Mesendoderm (in vitro differentiated cells): ENCODE data around the gene C10orf90.

Experiments used
- DNase-seq: peaks from one replicate; pipeline ENCODE4 v3.0.0; 2013
- H2AK5ac ChIP-seq: 2 replicates; pipeline ENCODE4 v1.6.1; 2013; ENCODE audit warnings: low read length, inconsistent platforms
- H2BK120ac ChIP-seq: 2 replicates; pipeline ENCODE4 v1.6.1; 2013; ENCODE audit warnings: low read depth, mild to moderate bottlenecking, low read length, moderate library complexity, mixed read lengths
- H2BK15ac ChIP-seq: replicated peaks from 2 replicates; pipeline ENCODE4 v1.6.1; 2013; ENCODE audit warnings: low read depth, mild to moderate bottlenecking, moderate library complexity
- H2BK5ac ChIP-seq: 2 replicates; pipeline ENCODE4 v1.6.1; 2013; ENCODE audit warnings: low read length, inconsistent platforms
- H3K18ac ChIP-seq: 2 replicates; pipeline ENCODE4 v1.6.1; 2013; ENCODE audit warnings: mild to moderate bottlenecking, low read length, mixed read lengths
- H3K23ac ChIP-seq: one replicate; pipeline ENCODE4 v1.6.1; 2013; ENCODE audit warnings: low read length
- H3K27ac ChIP-seq: 2 replicates; pipeline ENCODE4 v1.5.1; 2013; ENCODE audit warnings: low read depth, mild to moderate bottlenecking, inconsistent platforms, low read length, moderate library complexity
- H3K27me3 ChIP-seq: 2 replicates; pipeline ENCODE4 v1.6.1; 2013; ENCODE audit warnings: low read length, control low read depth, mild to moderate bottlenecking, inconsistent platforms; ENCODE audit not compliant: insufficient read depth, poor library complexity
- H3K36me3 ChIP-seq: 2 replicates; pipeline ENCODE4 v1.6.1; 2013; ENCODE audit warnings: low read length, inconsistent platforms; ENCODE audit not compliant: control insufficient read depth, insufficient read depth
- H3K4ac ChIP-seq: one replicate; pipeline ENCODE4 v1.6.1; 2013; ENCODE audit warnings: low read depth, mild to moderate bottlenecking, low read length, moderate library complexity
- H3K4me1 ChIP-seq: 2 replicates; pipeline ENCODE4 v1.6.1; 2013; ENCODE audit warnings: low read depth, low read length, inconsistent platforms; ENCODE audit not compliant: control insufficient read depth
- H3K4me2 ChIP-seq: 2 replicates; pipeline ENCODE4 v1.6.1; 2013; ENCODE audit warnings: low read length
- H3K4me3 ChIP-seq: 2 replicates; pipeline ENCODE4 v1.5.1; 2013; ENCODE audit warnings: mild to moderate bottlenecking, low read length
- H3K56ac ChIP-seq: one replicate; pipeline ENCODE4 v1.6.1; 2013; ENCODE audit warnings: low read length
- H3K79me1 ChIP-seq: 2 replicates; pipeline ENCODE4 v1.6.1; 2013; ENCODE audit warnings: low read length, inconsistent platforms
- H3K79me2 ChIP-seq: 2 replicates; pipeline ENCODE4 v1.6.1; 2013; ENCODE audit warnings: mild to moderate bottlenecking, low read length; ENCODE audit not compliant: control insufficient read depth, insufficient read depth
- H3K9ac ChIP-seq: 2 replicates; pipeline ENCODE4 v1.6.1; 2013; ENCODE audit warnings: low read length, inconsistent platforms
- H4K5ac ChIP-seq: one replicate; pipeline ENCODE4 v1.6.1; 2013; ENCODE audit warnings: low read length
- H4K8ac ChIP-seq: one replicate; pipeline ENCODE4 v1.6.1; 2013; ENCODE audit warnings: low read depth, mild to moderate bottlenecking, control low read depth, low read length, moderate library complexity
- WGBS: extraction: QIAGEN DNeasy Blood & Tissue Kit; methylation state at CpG from one replicate; pipeline ENCODE4 v1.1.7; 2013; ENCODE audit warnings: low lambda C conversion rate, missing lambda C conversion rate; ENCODE audit not compliant: insufficient coverage; ENCODE audit errors: extremely low coverage; 5-methylcytosine and 5-hydroxymethylcytosine counted together

Gene C10orf90

DNA sequence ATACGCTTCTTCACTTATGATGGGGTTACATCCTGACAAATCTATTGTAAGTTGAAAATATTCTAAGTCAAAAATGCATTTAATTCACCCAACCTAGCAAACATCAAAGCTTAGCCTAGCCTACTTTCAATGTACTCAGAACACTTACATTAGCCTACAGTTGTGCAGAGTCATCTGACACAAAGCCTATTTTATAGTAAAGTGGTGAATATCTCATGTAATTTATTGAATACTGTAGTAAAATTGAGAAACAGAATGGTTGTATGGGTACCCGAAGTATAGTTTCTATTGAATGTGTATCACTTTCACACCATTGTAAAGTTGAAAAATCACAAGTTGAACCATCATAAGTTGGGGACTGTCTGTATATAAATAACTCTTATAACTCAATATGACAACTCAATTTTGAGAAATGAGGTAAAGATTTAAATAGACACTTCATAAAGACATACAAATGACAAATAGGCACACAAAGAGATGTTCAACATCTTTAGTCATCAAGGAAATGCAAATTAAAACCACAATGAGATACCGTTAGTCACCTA, 73.9 kb downstream of the C10orf90 start:
- WGBS: no CpG with 5 or more reads among the region's 3 CpGs
- H3K9ac ChIP-seq: no peak overlapping the region
- no peaks in the 10 kb centered on the region for H3K4me1 ChIP-seq
- no peak overlapping the region for H3K4ac ChIP-seq
- H3K36me3 ChIP-seq: no peaks in the 10 kb centered on the region
- H2BK5ac ChIP-seq: no peak overlapping the region
- H4K8ac ChIP-seq: no peak overlapping the region
- H3K56ac ChIP-seq: no peak overlapping the region
- H3K79me2 ChIP-seq: no peaks in the 10 kb centered on the region
- no peak overlapping the region for H4K5ac ChIP-seq
- H2AK5ac ChIP-seq: no peak overlapping the region
- no peak overlapping the region for H3K23ac ChIP-seq
- H2BK120ac ChIP-seq: no peak overlapping the region
- H3K79me1 ChIP-seq: no peaks in the 10 kb centered on the region
- H3K27ac ChIP-seq: no peak overlapping the region
- no peak overlapping the region for H3K4me2 ChIP-seq
- H2BK15ac ChIP-seq: no peak overlapping the region
- no peak for DNase-seq
- H3K18ac ChIP-seq: no peak overlapping the region
- no peak overlapping the region for H3K4me3 ChIP-seq
- no peaks in the 10 kb centered on the region for H3K27me3 ChIP-seq

- Histone ChIP-seq H3K4me1 (no peaks in the 10 kb centered on the region), H3K23ac (no peak overlapping the region), H3K9ac (no peak overlapping the region), H3K27me3 (no peaks in the 10 kb centered on the region), H2BK5ac (no peak overlapping the region), H3K36me3 (no peaks in the 10 kb centered on the region), H2BK120ac (no peak overlapping the region), H3K79me2 (no peaks in the 10 kb centered on the region), H3K4me3 (no peak overlapping the region), H3K79me1 (no peaks in the 10 kb centered on the region), H4K8ac (no peak overlapping the region), H3K18ac (no peak overlapping the region), H2AK5ac (no peak overlapping the region), H3K4ac (no peak overlapping the region), H2BK15ac (no peak overlapping the region), H3K56ac (no peak overlapping the region), H4K5ac (no peak overlapping the region), H3K4me2 (no peak overlapping the region), H3K27ac (no peak overlapping the region)
- DNase-seq: no peak
- WGBS: no CpG with 5 or more reads among the region's 2 CpGs
These were observed 75.3 kb downstream of the C10orf90 start for GRCh38 chr10:126595160-126595559.

DNA sequence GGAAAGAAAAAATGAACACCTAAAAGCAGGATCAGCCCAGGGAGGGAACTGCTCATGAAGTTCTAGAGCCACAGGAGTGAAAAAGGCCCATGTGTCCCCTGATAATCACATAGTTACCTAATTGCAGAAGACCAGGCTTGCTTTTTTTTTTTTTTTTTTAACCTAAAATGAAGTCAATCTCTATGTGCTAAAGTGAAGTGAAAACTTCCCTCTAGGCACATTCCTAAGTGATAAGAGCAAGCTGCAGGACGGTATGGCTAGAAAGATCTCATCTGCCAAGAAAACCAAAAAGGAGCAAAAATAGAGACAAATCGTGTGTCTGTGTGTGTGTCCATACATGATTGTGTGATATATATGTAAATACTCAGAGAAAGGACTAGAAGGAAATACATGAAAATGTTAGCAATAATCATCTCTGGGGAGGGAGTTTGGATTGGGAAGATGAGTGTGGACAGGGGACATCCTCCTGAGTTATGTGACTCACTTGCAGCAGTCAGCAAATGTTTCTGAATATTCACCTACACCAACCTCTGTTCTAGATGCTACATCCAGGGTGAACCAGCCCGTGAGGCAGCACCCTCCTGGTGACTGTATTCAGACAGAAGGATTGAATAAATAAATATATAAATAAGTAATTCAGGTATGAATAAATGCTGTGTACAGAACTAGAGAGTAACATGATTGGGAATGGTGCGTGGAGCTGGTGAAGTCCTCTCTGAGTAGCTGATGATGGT, 76.4 kb downstream of the C10orf90 start:
- Histone ChIP-seq H2BK120ac (no peak overlapping the region), H4K5ac (no peak overlapping the region), H3K4ac (no peak overlapping the region), H3K56ac (peak overlapping the region; percentile 67), H3K4me2 (no peak overlapping the region), H3K9ac (no peak overlapping the region), H3K18ac (no peak overlapping the region), H3K79me2 (no peaks in the 10 kb centered on the region), H3K4me3 (no peak overlapping the region), H2BK15ac (no peak overlapping the region), H3K4me1 (no peaks in the 10 kb centered on the region), H2BK5ac (peak overlapping the region; percentile 66), H3K36me3 (no peaks in the 10 kb centered on the region), H4K8ac (no peak overlapping the region), H3K27me3 (no peaks in the 10 kb centered on the region), H3K27ac (no peak overlapping the region), H3K79me1 (no peaks in the 10 kb centered on the region), H2AK5ac (no peak overlapping the region), H3K23ac (no peak overlapping the region)
- WGBS: no CpG with 5 or more reads among the region's 4 CpGs
- peak; percentile 51 for DNase-seq

DNA sequence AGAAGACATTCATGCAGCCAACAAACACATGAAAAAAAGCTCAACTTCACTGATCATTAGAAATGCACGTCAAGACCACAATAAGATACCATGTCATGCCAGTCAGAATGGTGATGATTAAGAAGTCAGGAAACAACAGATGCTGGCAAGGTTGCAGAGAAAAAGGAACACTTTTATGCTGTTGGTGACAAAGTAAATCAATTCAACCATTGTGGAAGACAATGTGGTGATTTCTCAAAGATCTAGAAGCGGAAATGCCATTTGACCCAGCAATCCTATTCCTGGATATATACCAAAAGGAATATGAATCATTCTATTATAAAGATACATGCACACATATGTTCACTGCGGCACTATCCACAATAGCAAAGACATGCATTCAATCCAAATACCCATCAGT, 77.6 kb downstream of the C10orf90 start:
- DNase-seq: no peak
- no peak overlapping the region for H4K8ac ChIP-seq
- no peak overlapping the region for H3K56ac ChIP-seq
- H2BK5ac ChIP-seq: no peak overlapping the region
- H3K23ac ChIP-seq: no peak overlapping the region
- no peak overlapping the region for H2BK15ac ChIP-seq
- H3K27me3 ChIP-seq: no peaks in the 10 kb centered on the region
- no peak overlapping the region for H3K9ac ChIP-seq
- no peak overlapping the region for H3K27ac ChIP-seq
- no peaks in the 10 kb centered on the region for H3K79me1 ChIP-seq
- no peak overlapping the region for H3K18ac ChIP-seq
- no peak overlapping the region for H3K4me2 ChIP-seq
- no peak overlapping the region for H2AK5ac ChIP-seq
- no peaks in the 10 kb centered on the region for H3K4me1 ChIP-seq
- H3K36me3 ChIP-seq: no peaks in the 10 kb centered on the region
- no peaks in the 10 kb centered on the region for H3K79me2 ChIP-seq
- no peak overlapping the region for H3K4ac ChIP-seq
- no CpG with 5 or more reads among the region's 3 CpGs for WGBS
- no peak overlapping the region for H4K5ac ChIP-seq
- no peak overlapping the region for H2BK120ac ChIP-seq
- no peak overlapping the region for H3K4me3 ChIP-seq

DNA sequence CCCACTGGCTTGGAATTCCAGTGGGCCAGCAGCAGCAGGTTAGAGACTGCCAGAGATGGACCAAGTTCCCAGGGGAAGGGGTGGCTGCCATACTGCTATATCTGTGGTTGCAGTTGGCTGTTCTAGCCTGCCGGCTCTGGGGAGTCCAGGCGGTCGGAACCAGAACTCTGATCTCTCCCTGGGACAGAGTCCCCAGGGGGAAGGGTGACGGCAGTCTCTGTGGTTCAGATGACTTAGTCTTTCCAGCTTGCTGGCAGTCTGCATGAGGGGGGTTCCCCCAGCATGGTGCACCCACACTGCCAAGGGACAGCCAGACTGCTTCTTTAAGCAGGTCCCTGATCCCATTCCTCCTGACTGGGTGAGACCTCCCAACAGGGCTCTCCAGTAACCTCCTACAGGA, 82.5 kb downstream of the C10orf90 start:
- Histone ChIP-seq H3K79me1 (no peaks in the 10 kb centered on the region), H4K5ac (no peak overlapping the region), H3K36me3 (no peaks in the 10 kb centered on the region), H3K23ac (no peak overlapping the region), H3K9ac (no peak overlapping the region), H2BK15ac (no peak overlapping the region), H4K8ac (no peak overlapping the region), H3K4ac (no peak overlapping the region), H2AK5ac (no peak overlapping the region), H3K4me2 (no peak overlapping the region), H2BK120ac (no peak overlapping the region), H3K18ac (no peak overlapping the region), H2BK5ac (no peak overlapping the region), H3K79me2 (no peaks in the 10 kb centered on the region), H3K4me1 (peaks cover 8% of the 10 kb centered on the region), H3K4me3 (no peak overlapping the region), H3K27ac (no peak overlapping the region), H3K56ac (no peak overlapping the region), H3K27me3 (no peaks in the 10 kb centered on the region)
- no peak for DNase-seq
- no CpG with 5 or more reads among the region's 4 CpGs for WGBS

GRCh38 chr10:126586878-126587277, 83.6 kb downstream of the C10orf90 start:
- Histone ChIP-seq H3K56ac (no peak overlapping the region), H3K9ac (no peak overlapping the region), H4K8ac (no peak overlapping the region), H3K27me3 (no peaks in the 10 kb centered on the region), H3K4me1 (peaks cover 8% of the 10 kb centered on the region), H3K4me2 (no peak overlapping the region), H3K23ac (no peak overlapping the region), H3K36me3 (no peaks in the 10 kb centered on the region), H3K27ac (no peak overlapping the region), H3K4ac (no peak overlapping the region), H3K4me3 (no peak overlapping the region), H2AK5ac (no peak overlapping the region), H4K5ac (no peak overlapping the region), H2BK120ac (no peak overlapping the region), H3K79me2 (no peaks in the 10 kb centered on the region), H2BK15ac (no peak overlapping the region), H3K18ac (no peak overlapping the region), H3K79me1 (no peaks in the 10 kb centered on the region), H2BK5ac (no peak overlapping the region)
- no peak for DNase-seq
- WGBS: no CpG with 5 or more reads among the region's 5 CpGs
